GM12878 (cell line): ENCODE data around the gene CDC45. TPM values are rescaled to one million over a fixed set of nuclear protein-coding genes. Genes with fewer than 3 reads are reported as not detected.

ENCODE experiments used
- CEBPZ ChIP-seq: fragments of 150-350 bp; IDR thresholded peaks from 2 replicates; pipeline ENCODE4 v1.6.1; 2016; ENCODE audit warnings: low read depth, low read length
- IRF4 ChIP-seq: IDR thresholded peaks from 2 replicates; pipeline ENCODE4 v1.6.1; 2011; ENCODE audit warnings: low read depth, low read length
- MTA2 ChIP-seq: fragments of 450-650 bp; IDR thresholded peaks from 2 replicates; pipeline ENCODE4 v1.6.1; 2016; ENCODE audit warnings: low read depth, mild to moderate bottlenecking, moderate library complexity
- NR2C2 ChIP-seq: IDR thresholded peaks from 2 replicates; pipeline ENCODE4 v1.6.1; 2011; ENCODE audit warnings: borderline replicate concordance, low read depth; ENCODE audit not compliant: control insufficient read depth, insufficient read length
- PRDM15 ChIP-seq: fragments of 450-650 bp; formaldehyde crosslinking; IDR thresholded peaks from 2 replicates; pipeline ENCODE4 v1.4.0; 2020; ENCODE audit warnings: mild to moderate bottlenecking, moderate library complexity
- RELA ChIP-seq: fragments of 450-650 bp; IDR thresholded peaks from 2 replicates; pipeline ENCODE4 v1.8.0; 2014; ENCODE audit warnings: borderline replicate concordance; ENCODE audit not compliant: partially characterized antibody
- RUNX3 ChIP-seq: IDR thresholded peaks from 2 replicates; pipeline ENCODE4 v1.6.1; 2012; ENCODE audit warnings: low read length, inconsistent platforms
- SMC3 ChIP-seq: IDR thresholded peaks from 2 replicates; pipeline ENCODE4 v1.6.1; 2011; ENCODE audit warnings: low read length, improper control_type of control experiment, borderline replicate concordance
- ZNF687 ChIP-seq: fragments of 450-650 bp; IDR thresholded peaks from 2 replicates; pipeline ENCODE4 v1.6.1; 2017; ENCODE audit warnings: mild to moderate bottlenecking, moderate library complexity
- polyA plus RNA-seq, 11 experiments: library from polyadenylated mRNA; depleted of rRNA in 4 of 11; unstranded in 6 of 11; stranded (reverse) in 5 of 11; fragments of >200 nt; fragmentation: Nextera tagmentation in 4 of 11; fragmentation: Illumina TruSeq in 1 of 11; extraction: Ambion mirVana in 4 of 11; extraction: Trizol in 1 of 11; gene quantifications; 1 replicate in 1 of 11; 2 replicates in 10 of 11; pipeline versions ENCODE4 v1.2.1 to v1.2.3, GENCODE V29; 2011 to 2016; ENCODE audit warnings: inconsistent platforms in 2 of 11, missing spikeins in 2 of 11, low read depth in 1 of 11
- total RNA-seq, 4 experiments: library from RNA; depleted of rRNA in 3 of 4; stranded (reverse); fragments of >200 nt in 3 of 4; fragmentation: Illumina TruSeq in 1 of 4; extraction: Trizol in 1 of 4; gene quantifications; 2 replicates each; pipeline versions ENCODE4 v1.2.1 to v1.2.3, GENCODE V29; 2013 to 2021
- TF ChIP-seq, protein P1 (sequence below): fragments of 450-650 bp; IDR thresholded peaks from 2 replicates; pipeline ENCODE4 v1.6.1; 2016; ENCODE audit warnings: mild to moderate bottlenecking, moderate library complexity, borderline replicate concordance
- TF ChIP-seq, protein P2 (sequence below): fragments of 150-350 bp; IDR thresholded peaks from 2 replicates; pipeline ENCODE4 v1.6.1; 2014; ENCODE audit warnings: mild to moderate bottlenecking, low read depth, low read length

CDC45 gene
- total and polyA plus RNA-seq, 10 of the 15 experiments (the other 5 are each of a cell fraction or from before 2014, with no cell fraction given): 40.8 to 88.5 (median 54.2) TPM

- TF ChIP-seq, protein P1, sequence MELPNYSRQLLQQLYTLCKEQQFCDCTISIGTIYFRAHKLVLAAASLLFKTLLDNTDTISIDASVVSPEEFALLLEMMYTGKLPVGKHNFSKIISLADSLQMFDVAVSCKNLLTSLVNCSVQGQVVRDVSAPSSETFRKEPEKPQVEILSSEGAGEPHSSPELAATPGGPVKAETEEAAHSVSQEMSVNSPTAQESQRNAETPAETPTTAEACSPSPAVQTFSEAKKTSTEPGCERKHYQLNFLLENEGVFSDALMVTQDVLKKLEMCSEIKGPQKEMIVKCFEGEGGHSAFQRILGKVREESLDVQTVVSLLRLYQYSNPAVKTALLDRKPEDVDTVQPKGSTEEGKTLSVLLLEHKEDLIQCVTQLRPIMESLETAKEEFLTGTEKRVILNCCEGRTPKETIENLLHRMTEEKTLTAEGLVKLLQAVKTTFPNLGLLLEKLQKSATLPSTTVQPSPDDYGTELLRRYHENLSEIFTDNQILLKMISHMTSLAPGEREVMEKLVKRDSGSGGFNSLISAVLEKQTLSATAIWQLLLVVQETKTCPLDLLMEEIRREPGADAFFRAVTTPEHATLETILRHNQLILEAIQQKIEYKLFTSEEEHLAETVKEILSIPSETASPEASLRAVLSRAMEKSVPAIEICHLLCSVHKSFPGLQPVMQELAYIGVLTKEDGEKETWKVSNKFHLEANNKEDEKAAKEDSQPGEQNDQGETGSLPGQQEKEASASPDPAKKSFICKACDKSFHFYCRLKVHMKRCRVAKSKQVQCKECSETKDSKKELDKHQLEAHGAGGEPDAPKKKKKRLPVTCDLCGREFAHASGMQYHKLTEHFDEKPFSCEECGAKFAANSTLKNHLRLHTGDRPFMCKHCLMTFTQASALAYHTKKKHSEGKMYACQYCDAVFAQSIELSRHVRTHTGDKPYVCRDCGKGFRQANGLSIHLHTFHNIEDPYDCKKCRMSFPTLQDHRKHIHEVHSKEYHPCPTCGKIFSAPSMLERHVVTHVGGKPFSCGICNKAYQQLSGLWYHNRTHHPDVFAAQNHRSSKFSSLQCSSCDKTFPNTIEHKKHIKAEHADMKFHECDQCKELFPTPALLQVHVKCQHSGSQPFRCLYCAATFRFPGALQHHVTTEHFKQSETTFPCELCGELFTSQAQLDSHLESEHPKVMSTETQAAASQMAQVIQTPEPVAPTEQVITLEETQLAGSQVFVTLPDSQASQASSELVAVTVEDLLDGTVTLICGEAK: no peak
- no peak for TF ChIP-seq MTA2
- peak; percentile 13; the same call in 1 of the 2 replicates for TF ChIP-seq RUNX3
- TF ChIP-seq CEBPZ: no peak
- no peak for TF ChIP-seq RELA
- TF ChIP-seq SMC3: peak; percentile 17; the same call in 1 of the 2 replicates
- no peak for TF ChIP-seq ZNF687
- TF ChIP-seq IRF4: no peak
- TF ChIP-seq PRDM15 (CRISPR knock-in tag): no peak
- TF ChIP-seq, protein P2, sequence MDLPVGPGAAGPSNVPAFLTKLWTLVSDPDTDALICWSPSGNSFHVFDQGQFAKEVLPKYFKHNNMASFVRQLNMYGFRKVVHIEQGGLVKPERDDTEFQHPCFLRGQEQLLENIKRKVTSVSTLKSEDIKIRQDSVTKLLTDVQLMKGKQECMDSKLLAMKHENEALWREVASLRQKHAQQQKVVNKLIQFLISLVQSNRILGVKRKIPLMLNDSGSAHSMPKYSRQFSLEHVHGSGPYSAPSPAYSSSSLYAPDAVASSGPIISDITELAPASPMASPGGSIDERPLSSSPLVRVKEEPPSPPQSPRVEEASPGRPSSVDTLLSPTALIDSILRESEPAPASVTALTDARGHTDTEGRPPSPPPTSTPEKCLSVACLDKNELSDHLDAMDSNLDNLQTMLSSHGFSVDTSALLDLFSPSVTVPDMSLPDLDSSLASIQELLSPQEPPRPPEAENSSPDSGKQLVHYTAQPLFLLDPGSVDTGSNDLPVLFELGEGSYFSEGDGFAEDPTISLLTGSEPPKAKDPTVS: no peak
- TF ChIP-seq NR2C2: no peak
Measured at GRCh38 chr22:19477321-19478044, 2.2 kb upstream of the CDC45 start (continued).
